Suprapubic skin (tissue), 4 donors: Measurements from ENCODE around the gene BSND.

ENCODE experiments used
- EP300 ChIP-seq: sonication (generic); formaldehyde crosslinking; IDR thresholded peaks from one replicate; pipeline ENCODE4 v1.6.1; 2017; ENCODE audit warnings: antibody characterized with exemption
- POLR2A ChIP-seq, 2 donors: fragments of 450-650 bp; IDR thresholded peaks; one replicate each; pipeline ENCODE4 v1.6.1; 2017; ENCODE audit warnings: antibody characterized with exemption in 2 of 2, mild to moderate bottlenecking in 2 of 2, moderate library complexity in 2 of 2
- POLR2AphosphoS5 ChIP-seq, 3 donors: sonication (generic); formaldehyde crosslinking; IDR thresholded peaks; one replicate each; pipeline ENCODE4 v1.6.1; 2017; ENCODE audit warnings: antibody characterized with exemption in 3 of 3
- TF ChIP-seq, protein P1 (sequence below), 2 donors: fragments of 200-600 bp in 1 of 2; fragments of 450-650 bp in 1 of 2; sonication (generic) in 1 of 2; IDR thresholded peaks; one replicate each; pipeline ENCODE4 v1.5.1; 2016 to 2019; ENCODE audit warnings: antibody characterized with exemption in 2 of 2, mild to moderate bottlenecking in 1 of 2, moderate library complexity in 1 of 2

DNA sequence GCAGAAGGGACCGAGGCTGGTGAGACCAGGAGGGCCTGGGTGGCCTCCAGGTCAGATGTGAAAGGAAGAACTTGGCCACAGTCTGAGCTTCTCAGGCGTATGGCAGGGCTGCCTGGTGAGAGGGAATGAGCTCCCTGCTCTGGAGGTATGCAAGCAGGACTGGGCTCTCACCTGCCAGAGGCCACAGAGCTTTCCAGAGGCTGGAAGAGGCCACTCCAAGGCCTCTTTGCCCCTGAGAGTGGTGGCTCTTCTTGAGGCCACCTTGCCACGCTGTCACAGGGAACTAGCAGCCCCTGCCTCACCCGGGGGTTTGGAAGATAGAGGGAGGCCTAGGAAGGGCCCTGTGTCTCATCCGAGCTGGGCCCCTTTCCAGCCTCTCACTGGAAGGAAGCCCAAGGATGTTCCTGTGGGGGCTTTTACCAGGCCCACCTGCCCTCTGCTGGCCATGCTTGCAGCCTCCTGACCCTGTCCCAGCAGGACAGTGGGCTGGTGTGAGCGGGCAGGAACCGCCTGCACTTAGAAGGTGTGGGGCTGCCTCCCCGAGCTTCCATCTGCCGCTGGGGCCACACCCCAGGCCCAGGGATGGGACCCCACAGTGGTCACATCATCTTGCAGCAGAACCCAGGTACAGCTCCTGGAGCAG lies 50.7 kb downstream of the BSND start:
- no peak for TF ChIP-seq EP300
- TF ChIP-seq, protein P1, sequence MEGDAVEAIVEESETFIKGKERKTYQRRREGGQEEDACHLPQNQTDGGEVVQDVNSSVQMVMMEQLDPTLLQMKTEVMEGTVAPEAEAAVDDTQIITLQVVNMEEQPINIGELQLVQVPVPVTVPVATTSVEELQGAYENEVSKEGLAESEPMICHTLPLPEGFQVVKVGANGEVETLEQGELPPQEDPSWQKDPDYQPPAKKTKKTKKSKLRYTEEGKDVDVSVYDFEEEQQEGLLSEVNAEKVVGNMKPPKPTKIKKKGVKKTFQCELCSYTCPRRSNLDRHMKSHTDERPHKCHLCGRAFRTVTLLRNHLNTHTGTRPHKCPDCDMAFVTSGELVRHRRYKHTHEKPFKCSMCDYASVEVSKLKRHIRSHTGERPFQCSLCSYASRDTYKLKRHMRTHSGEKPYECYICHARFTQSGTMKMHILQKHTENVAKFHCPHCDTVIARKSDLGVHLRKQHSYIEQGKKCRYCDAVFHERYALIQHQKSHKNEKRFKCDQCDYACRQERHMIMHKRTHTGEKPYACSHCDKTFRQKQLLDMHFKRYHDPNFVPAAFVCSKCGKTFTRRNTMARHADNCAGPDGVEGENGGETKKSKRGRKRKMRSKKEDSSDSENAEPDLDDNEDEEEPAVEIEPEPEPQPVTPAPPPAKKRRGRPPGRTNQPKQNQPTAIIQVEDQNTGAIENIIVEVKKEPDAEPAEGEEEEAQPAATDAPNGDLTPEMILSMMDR (IDR thresholded peaks at IDR 0.05): no peak
- TF ChIP-seq POLR2A (IDR thresholded peaks at IDR 0.05): no peak
- TF ChIP-seq POLR2AphosphoS5 (IDR thresholded peaks at IDR 0.05): no peak
